Fibroblast of lung (primary cell): ENCODE measurements around the gene COQ3.

ENCODE experiments used
- EZH2 ChIP-seq: IDR thresholded peaks from 2 replicates; pipeline ENCODE4 v1.5.1; 2012; ENCODE audit warnings: low read length, control low read depth, mild to moderate bottlenecking; ENCODE audit errors: missing control alignments
- TF ChIP-seq, protein P1 (sequence below), 2 donors: IDR thresholded peaks in 1 of 2; conservative IDR thresholded peaks in 1 of 2; 1 replicate in 1 of 2; 2 replicates in 1 of 2; pipeline ENCODE4 v1.5.1; 2011 to 2012; ENCODE audit warnings: low read length in 2 of 2, control low read depth in 1 of 2, inconsistent platforms in 1 of 2, low read depth in 1 of 2, mild to moderate bottlenecking in 1 of 2

DNA sequence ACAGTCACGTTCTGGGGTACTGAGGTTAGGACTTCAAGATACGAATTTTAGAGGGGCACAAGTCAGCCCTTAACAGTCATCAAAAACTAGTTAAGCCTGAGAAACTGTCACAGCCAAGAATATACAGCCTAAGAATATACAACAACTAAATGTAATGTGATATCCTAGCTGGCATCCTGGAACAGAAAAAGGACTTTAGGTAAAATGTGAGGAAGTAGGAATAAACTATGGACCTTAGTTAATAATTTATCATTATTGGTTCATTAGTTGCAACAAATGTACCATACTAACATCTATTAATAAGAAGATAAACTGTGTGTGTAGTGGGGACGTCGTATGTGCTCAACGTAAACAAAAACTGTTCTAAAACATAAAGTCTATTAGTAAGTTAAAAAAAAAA, 30.0 kb upstream of the COQ3 start:
- TF ChIP-seq, protein P1, sequence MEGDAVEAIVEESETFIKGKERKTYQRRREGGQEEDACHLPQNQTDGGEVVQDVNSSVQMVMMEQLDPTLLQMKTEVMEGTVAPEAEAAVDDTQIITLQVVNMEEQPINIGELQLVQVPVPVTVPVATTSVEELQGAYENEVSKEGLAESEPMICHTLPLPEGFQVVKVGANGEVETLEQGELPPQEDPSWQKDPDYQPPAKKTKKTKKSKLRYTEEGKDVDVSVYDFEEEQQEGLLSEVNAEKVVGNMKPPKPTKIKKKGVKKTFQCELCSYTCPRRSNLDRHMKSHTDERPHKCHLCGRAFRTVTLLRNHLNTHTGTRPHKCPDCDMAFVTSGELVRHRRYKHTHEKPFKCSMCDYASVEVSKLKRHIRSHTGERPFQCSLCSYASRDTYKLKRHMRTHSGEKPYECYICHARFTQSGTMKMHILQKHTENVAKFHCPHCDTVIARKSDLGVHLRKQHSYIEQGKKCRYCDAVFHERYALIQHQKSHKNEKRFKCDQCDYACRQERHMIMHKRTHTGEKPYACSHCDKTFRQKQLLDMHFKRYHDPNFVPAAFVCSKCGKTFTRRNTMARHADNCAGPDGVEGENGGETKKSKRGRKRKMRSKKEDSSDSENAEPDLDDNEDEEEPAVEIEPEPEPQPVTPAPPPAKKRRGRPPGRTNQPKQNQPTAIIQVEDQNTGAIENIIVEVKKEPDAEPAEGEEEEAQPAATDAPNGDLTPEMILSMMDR (conservative IDR thresholded peaks at IDR 0.05 in 1 of 2, IDR thresholded peaks at IDR 0.05 in 1 of 2; ENCODE audit: low read depth in 1 of 2, low read length in 2 of 2), result no peak
- no peak for TF ChIP-seq EZH2
